ENCODE data around the gene ZKSCAN1.

GRCh38 chr7:100013328-100013676 lies 2.1 kb upstream of the ZKSCAN1 start:
- TF ChIP-seq, protein P1, sequence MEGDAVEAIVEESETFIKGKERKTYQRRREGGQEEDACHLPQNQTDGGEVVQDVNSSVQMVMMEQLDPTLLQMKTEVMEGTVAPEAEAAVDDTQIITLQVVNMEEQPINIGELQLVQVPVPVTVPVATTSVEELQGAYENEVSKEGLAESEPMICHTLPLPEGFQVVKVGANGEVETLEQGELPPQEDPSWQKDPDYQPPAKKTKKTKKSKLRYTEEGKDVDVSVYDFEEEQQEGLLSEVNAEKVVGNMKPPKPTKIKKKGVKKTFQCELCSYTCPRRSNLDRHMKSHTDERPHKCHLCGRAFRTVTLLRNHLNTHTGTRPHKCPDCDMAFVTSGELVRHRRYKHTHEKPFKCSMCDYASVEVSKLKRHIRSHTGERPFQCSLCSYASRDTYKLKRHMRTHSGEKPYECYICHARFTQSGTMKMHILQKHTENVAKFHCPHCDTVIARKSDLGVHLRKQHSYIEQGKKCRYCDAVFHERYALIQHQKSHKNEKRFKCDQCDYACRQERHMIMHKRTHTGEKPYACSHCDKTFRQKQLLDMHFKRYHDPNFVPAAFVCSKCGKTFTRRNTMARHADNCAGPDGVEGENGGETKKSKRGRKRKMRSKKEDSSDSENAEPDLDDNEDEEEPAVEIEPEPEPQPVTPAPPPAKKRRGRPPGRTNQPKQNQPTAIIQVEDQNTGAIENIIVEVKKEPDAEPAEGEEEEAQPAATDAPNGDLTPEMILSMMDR (conservative IDR thresholded peaks at IDR 0.05; ENCODE audit: low read depth in 2 of 2) = no peak
- TF ChIP-seq EZH2 (IDR thresholded peaks at IDR 0.05; ENCODE audit: low read depth, unreplicated experiment) (no peak), ZNF331 (CRISPR knock-in tag; IDR thresholded peaks at IDR 0.05; ENCODE audit: low read depth) (no peak), POLR2AphosphoS5 (IDR thresholded peaks at IDR 0.05; ENCODE audit: low read depth) (no peak), ETS1 (IDR thresholded peaks at IDR 0.05) (no peak), CREB1 (CRISPR knock-in tag; IDR thresholded peaks at IDR 0.05; ENCODE audit: low read depth) (no peak), JUNB (IDR thresholded peaks at IDR 0.05; ENCODE audit: unreplicated experiment) (no peak)

Measured in GM23338 (cell line).